HEK293 (cell line): ENCODE results near the gene GMPPA.
A peak's percentile ranks its signal among the peaks of the same experiment; 100 is the strongest.

Experiments used
- CTCF ChIA-PET: fragments of 350-600 bp; formaldehyde crosslinking; extraction: SDS; loops from one replicate; lab custom pipeline; 2021; ENCODE audit warnings: antibody characterized with exemption; lab: Yijun Ruan, JAX
- POLR2A ChIA-PET: fragments of 300-600 bp; formaldehyde crosslinking; extraction: SDS; loops from one replicate; lab custom pipeline; 2020; ENCODE audit warnings: antibody characterized with exemption, inconsistent platforms; lab: Yijun Ruan, JAX
- H3K27ac ChIP-seq: fragments of 200-500 bp; sonication (Bioruptor generic); 2 replicates; pipeline ENCODE4 v1.5.1; 2014; ENCODE audit warnings: low read depth, low read length, control low read depth, inconsistent platforms; ENCODE audit errors: extremely low read depth
- H3K36me3 ChIP-seq, 2 experiments: fragments of 200-500 bp in 1 of 2; sonication (Bioruptor generic) in 1 of 2; 1 replicate in 1 of 2; 2 replicates in 1 of 2; pipeline ENCODE4 v1.5.1; 2014 to 2017; ENCODE audit warnings: inconsistent platforms in 2 of 2, low read length in 2 of 2; ENCODE audit not compliant: control insufficient read depth in 2 of 2, insufficient read depth in 1 of 2
- H3K4me1 ChIP-seq: fragments of 200-500 bp; sonication (Bioruptor generic); 2 replicates; pipeline ENCODE4 v1.5.1; 2014; ENCODE audit warnings: mild to moderate bottlenecking, low read length, inconsistent platforms; ENCODE audit not compliant: control insufficient read depth, insufficient read depth
- H3K4me3 ChIP-seq: 2 replicates; pipeline ENCODE4 v1.5.1; 2011; ENCODE audit warnings: low read depth, mild to moderate bottlenecking, control low read depth, low read length, moderate library complexity
- H3K9me3 ChIP-seq: fragments of 200-500 bp; sonication (Bioruptor generic); 2 replicates; pipeline ENCODE4 v1.5.1; 2014; ENCODE audit warnings: low read depth, low read length, inconsistent platforms; ENCODE audit not compliant: control insufficient read depth, insufficient read depth
- GLI2 ChIP-seq: fragments of 450-650 bp; formaldehyde crosslinking; IDR thresholded peaks from 2 replicates; pipeline ENCODE4; 2017; ENCODE audit warnings: missing biosample characterization, missing genetic modification characterization, low read depth, borderline replicate concordance
- GLIS2 ChIP-seq: fragments of 450-650 bp; formaldehyde crosslinking; IDR thresholded peaks from 2 replicates; pipeline ENCODE4 v1.5.1; 2016; ENCODE audit warnings: missing biosample characterization, missing genetic modification characterization
- IKZF3 ChIP-seq: fragments of 450-650 bp; IDR thresholded peaks from 2 replicates; pipeline ENCODE4 v1.5.0; 2018; ENCODE audit warnings: missing biosample characterization, mild to moderate bottlenecking, missing genetic modification characterization, moderate library complexity
- OSR2 ChIP-seq: fragments of 450-650 bp; formaldehyde crosslinking; IDR thresholded peaks from 2 replicates; pipeline ENCODE4 v1.5.1; 2016; ENCODE audit warnings: missing biosample characterization, missing genetic modification characterization
- PBX3 ChIP-seq: sonication (generic); formaldehyde crosslinking; IDR thresholded peaks from 2 replicates; pipeline ENCODE4 v1.8.1; 2022; ENCODE audit warnings: mild to moderate bottlenecking, moderate library complexity, missing genetic modification reagents
- SETDB1 ChIP-seq: IDR thresholded peaks from one replicate; pipeline ENCODE4 v1.6.1; 2017; ENCODE audit warnings: mild to moderate bottlenecking, low read length, moderate library complexity, mixed read lengths; ENCODE audit not compliant: insufficient read length
- ZBTB49 ChIP-seq: fragments of 450-650 bp; formaldehyde crosslinking; IDR thresholded peaks from 2 replicates; pipeline ENCODE4 v1.5.1; 2016; ENCODE audit warnings: missing biosample characterization, missing genetic modification characterization, low read depth
- ZEB2 ChIP-seq: fragments of 450-650 bp; formaldehyde crosslinking; IDR thresholded peaks from 2 replicates; pipeline ENCODE4 v1.5.1; 2016; ENCODE audit warnings: missing biosample characterization, missing genetic modification characterization
- ZNF146 ChIP-seq: fragments of 450-650 bp; formaldehyde crosslinking; IDR thresholded peaks from 2 replicates; pipeline ENCODE4 v1.5.1; 2016; ENCODE audit warnings: missing biosample characterization, missing genetic modification characterization
- ZNF184 ChIP-seq: fragments of 450-650 bp; IDR thresholded peaks from 2 replicates; pipeline ENCODE4 v1.5.1; 2018; ENCODE audit warnings: missing biosample characterization, mild to moderate bottlenecking, missing genetic modification characterization
- ZNF214 ChIP-seq: fragments of 450-650 bp; formaldehyde crosslinking; IDR thresholded peaks from 2 replicates; pipeline ENCODE4 v1.5.1; 2017; ENCODE audit warnings: missing biosample characterization, mild to moderate bottlenecking, missing genetic modification characterization, borderline replicate concordance
- ZNF398 ChIP-seq: fragments of 450-650 bp; formaldehyde crosslinking; IDR thresholded peaks from 2 replicates; pipeline ENCODE4 v1.5.1; 2017; ENCODE audit warnings: missing biosample characterization, missing genetic modification characterization
- ZNF423 ChIP-seq: fragments of 450-650 bp; formaldehyde crosslinking; IDR thresholded peaks from 2 replicates; pipeline ENCODE4 v1.5.1; 2016; ENCODE audit warnings: missing biosample characterization, missing genetic modification characterization
- ZNF48 ChIP-seq: fragments of 450-650 bp; formaldehyde crosslinking; IDR thresholded peaks from 2 replicates; pipeline ENCODE4 v1.5.1; 2016; ENCODE audit warnings: missing biosample characterization, missing genetic modification characterization
- ZNF580 ChIP-seq: fragments of 450-650 bp; formaldehyde crosslinking; IDR thresholded peaks from 2 replicates; pipeline ENCODE4 v1.5.1; 2016; ENCODE audit warnings: missing biosample characterization, missing genetic modification characterization
- ZNF621 ChIP-seq: fragments of 450-650 bp; formaldehyde crosslinking; IDR thresholded peaks from 2 replicates; pipeline ENCODE4 v1.5.1; 2017; ENCODE audit warnings: missing biosample characterization, missing genetic modification characterization
- ZNF624 ChIP-seq: fragments of 450-650 bp; formaldehyde crosslinking; IDR thresholded peaks from 2 replicates; pipeline ENCODE4 v1.5.1; 2017; ENCODE audit warnings: missing biosample characterization, missing genetic modification characterization
- ZNF626 ChIP-seq: fragments of 450-650 bp; sonication (Bioruptor Pico); formaldehyde crosslinking; IDR thresholded peaks from 2 replicates; pipeline ENCODE4 v1.5.1; 2018; ENCODE audit warnings: missing biosample characterization, missing genetic modification characterization, inconsistent platforms
- ZNF664 ChIP-seq: fragments of 450-650 bp; formaldehyde crosslinking; IDR thresholded peaks from 2 replicates; pipeline ENCODE4 v1.5.1; 2016; ENCODE audit warnings: missing biosample characterization, missing genetic modification characterization
- ZNF670 ChIP-seq: fragments of 450-650 bp; formaldehyde crosslinking; IDR thresholded peaks from 2 replicates; pipeline ENCODE4 v1.5.1; 2016; ENCODE audit warnings: missing biosample characterization, missing genetic modification characterization, low read depth
- ZSCAN30 ChIP-seq: fragments of 450-650 bp; IDR thresholded peaks from 2 replicates; pipeline ENCODE4 v1.5.1; 2018; ENCODE audit warnings: missing biosample characterization, mild to moderate bottlenecking, missing genetic modification characterization, moderate library complexity

The GMPPA gene

GRCh38 chr2:219497495-219498279, 1.0 kb upstream of the GMPPA start:
- no peaks in the 10 kb centered on the region for H3K9me3 ChIP-seq
- H3K4me3 ChIP-seq: peak overlapping the region; percentile 69
- H3K4me1 ChIP-seq: peaks cover 8% of the 10 kb centered on the region; the same call in 1 of the 2 replicates
- peaks cover 0 to 8% of the 10 kb centered on the region in 2 experiments; a peak in 1 of 3 replicates for H3K36me3 ChIP-seq
- ChIA-PET POLR2A (interaction anchor here (0.5 to 2.3 kb wide), 16 partner anchors 10 to 110 kb away, joined by 3 to 21 read pairs (median 5); partner anchors contain the start of genes ASIC4, CHPF, DNPEP and TMEM198), CTCF (interaction anchor here (0.6 to 11.4 kb wide), 8 partner anchors 11 to 106 kb away, joined by 4 to 252 read pairs (median 36); partner anchors contain the start of gene ASIC4)
- TF ChIP-seq GLIS2 (no peak), ZNF580 (tag by site-specific recombination) (no peak), ZNF624 (tag by site-specific recombination) (no peak), PBX3 (CRISPR knock-in tag) (0 out of 2 replicates have a peak, but pooled peaks have one; percentile 26), ZNF664 (peak; percentile 85), GLI2 (tag by site-specific recombination) (no peak)
- peak overlapping the region; percentile 24; the same call in 1 of the 2 replicates for H3K27ac ChIP-seq

GRCh38 chr2:219499058-219499307, 292 bp downstream of the GMPPA start:
- peaks cover 0 to 18% of the 10 kb centered on the region in 2 experiments; a peak in 2 of 3 replicates for H3K36me3 ChIP-seq
- H3K27ac ChIP-seq: peak overlapping the region; percentile 33; the same call in 1 of the 2 replicates
- CTCF ChIA-PET: interaction anchor here (0.7 to 11.4 kb wide), 9 partner anchors 13 to 524 kb away, joined by 3 to 252 read pairs (median 11); partner anchors contain the start of gene ASIC4
- no peak for TF ChIP-seq ZNF214 (tag by site-specific recombination)
- no peak for TF ChIP-seq ZNF48 (tag by site-specific recombination)
- no peak for TF ChIP-seq IKZF3
- TF ChIP-seq ZNF621 (tag by site-specific recombination): no peak
- TF ChIP-seq ZNF670 (tag by site-specific recombination): no peak
- TF ChIP-seq ZBTB49 (tag by site-specific recombination): no peak
- no peak for TF ChIP-seq ZNF184 (tag by site-specific recombination)
- no peak for TF ChIP-seq ZSCAN30 (tag by site-specific recombination)
- TF ChIP-seq OSR2: no peak
- no peak for TF ChIP-seq ZNF423 (tag by site-specific recombination)
- no peak for TF ChIP-seq ZNF626
- no peak for TF ChIP-seq ZNF146
- no peak for TF ChIP-seq SETDB1
- TF ChIP-seq ZEB2 (tag by site-specific recombination): no peak
- TF ChIP-seq ZNF398 (tag by site-specific recombination): no peak
- H3K4me3 ChIP-seq: peak overlapping the region; percentile 69
- POLR2A ChIA-PET: interaction anchor here (0.8 to 2.3 kb wide), 18 partner anchors 9 to 111 kb away, joined by 3 to 21 read pairs (median 5); partner anchors contain the start of genes ASIC4, CHPF, DNPEP and TMEM198
- no peaks in the 10 kb centered on the region for H3K9me3 ChIP-seq
- peaks cover 8% of the 10 kb centered on the region; the same call in 1 of the 2 replicates for H3K4me1 ChIP-seq
